ENCODE results near the gene ELOVL1.
"Not testable (repeated sequence)": the region's sequence is repeated elsewhere in the genome, so short reads cannot be mapped to it uniquely, and the experiment has no call there.

The ELOVL1 gene

GRCh38 chr1:43367904-43368645 is at the start of gene ELOVL1:
TSS of gene ELOVL1 (minus strand) at chr1:43368011. CDS start at chr1:43365609, 2,402 bp downstream.
- Histone ChIP-seq H3K27me3 (ENCODE audit: low read depth, low read length) (no peaks in the 10 kb centered on the region), H3K36me3 (ENCODE audit: control insufficient read depth in 1 of 2, insufficient read depth in 2 of 2, low read length in 2 of 2) (peaks cover 16 to 34% of the 10 kb centered on the region in 2 donors), H3K9me3 (ENCODE audit: control insufficient read depth in 1 of 2, low read length in 2 of 2) (no peaks in the 10 kb centered on the region), H3K27ac (ENCODE audit: low read length) (peak within 1 kb of the TSS; percentile 93), H3K4me3 (ENCODE audit: low read depth in 1 of 2, low read length in 2 of 2) (peak within 1 kb of the TSS; percentile 78 to 91), H3K4me1 (ENCODE audit: control insufficient read depth in 1 of 2, insufficient read depth in 2 of 2, low read length in 2 of 2) (peaks cover 16 to 26% of the 10 kb centered on the region in 2 donors)

- H3K27me3 ChIP-seq (ENCODE audit: low read depth, low read length) = no peaks in the 10 kb centered on the region
- H3K9me3 ChIP-seq (ENCODE audit: control insufficient read depth in 1 of 2, low read length in 2 of 2) = no peaks in the 10 kb centered on the region
- H3K27ac ChIP-seq (ENCODE audit: low read length) = no peak overlapping the region
- peaks cover 59 to 67% of the 10 kb centered on the region in 2 donors for H3K36me3 ChIP-seq (ENCODE audit: control insufficient read depth in 1 of 2, insufficient read depth in 2 of 2, low read length in 2 of 2)
- H3K4me3 ChIP-seq (ENCODE audit: low read depth in 1 of 2, low read length in 2 of 2) = no peak overlapping the region
- no peaks in the 10 kb centered on the region for H3K4me1 ChIP-seq (ENCODE audit: control insufficient read depth in 1 of 2, insufficient read depth in 2 of 2, low read length in 2 of 2)
Observed at GRCh38 chr1:43415901-43416300, 48.1 kb upstream of the ELOVL1 start.

- peaks cover 47 to 61% of the 10 kb centered on the region in 2 donors for H3K36me3 ChIP-seq (ENCODE audit: control insufficient read depth in 1 of 2, insufficient read depth in 2 of 2, low read length in 2 of 2)
- no peak overlapping the region for H3K27ac ChIP-seq (ENCODE audit: low read length)
- no peaks in the 10 kb centered on the region for H3K4me1 ChIP-seq (ENCODE audit: control insufficient read depth in 1 of 2, insufficient read depth in 2 of 2, low read length in 2 of 2)
- H3K9me3 ChIP-seq (ENCODE audit: control insufficient read depth in 1 of 2, low read length in 2 of 2) = no peaks in the 10 kb centered on the region
- H3K27me3 ChIP-seq (ENCODE audit: low read depth, low read length) = no peaks in the 10 kb centered on the region
- no peak overlapping the region for H3K4me3 ChIP-seq (ENCODE audit: low read depth in 1 of 2, low read length in 2 of 2)
Observed at GRCh38 chr1:43414634-43415223, 46.9 kb upstream of the ELOVL1 start.

- H3K9me3 ChIP-seq (ENCODE audit: control insufficient read depth in 1 of 2, low read length in 2 of 2); H3K4me3 ChIP-seq (ENCODE audit: low read depth in 1 of 2, low read length in 2 of 2): not testable (repeated sequence)
- peaks cover 38 to 61% of the 10 kb centered on the region in 2 donors for H3K36me3 ChIP-seq (ENCODE audit: control insufficient read depth in 1 of 2, insufficient read depth in 2 of 2, low read length in 2 of 2)
Observed at GRCh38 chr1:43413426-43413825, 45.6 kb upstream of the ELOVL1 start.

GRCh38 chr1:43410571-43410970 is 42.8 kb upstream of the ELOVL1 start:
- Histone ChIP-seq H3K36me3 (ENCODE audit: control insufficient read depth in 1 of 2, insufficient read depth in 2 of 2, low read length in 2 of 2) (peaks cover 25 to 58% of the 10 kb centered on the region in 2 donors), H3K9me3 (ENCODE audit: control insufficient read depth in 1 of 2, low read length in 2 of 2) (no peaks in the 10 kb centered on the region), H3K27me3 (ENCODE audit: low read depth, low read length) (no peaks in the 10 kb centered on the region), H3K4me1 (ENCODE audit: control insufficient read depth in 1 of 2, insufficient read depth in 2 of 2, low read length in 2 of 2) (no peaks in the 10 kb centered on the region), H3K27ac (ENCODE audit: low read length) (no peak overlapping the region), H3K4me3 (ENCODE audit: low read depth in 1 of 2, low read length in 2 of 2) (no peak overlapping the region)

More at GRCh38 chr1:43413426-43413825, 45.6 kb upstream of the ELOVL1 start:
- not testable (repeated sequence) for H3K27ac ChIP-seq (ENCODE audit: low read length); H3K4me1 ChIP-seq (ENCODE audit: control insufficient read depth in 1 of 2, insufficient read depth in 2 of 2, low read length in 2 of 2); H3K27me3 ChIP-seq (ENCODE audit: low read depth, low read length)

- Histone ChIP-seq H3K4me3 (ENCODE audit: low read depth in 1 of 2, low read length in 2 of 2) (no peak overlapping the region), H3K27ac (ENCODE audit: low read length) (no peak overlapping the region), H3K9me3 (ENCODE audit: control insufficient read depth in 1 of 2, low read length in 2 of 2) (no peaks in the 10 kb centered on the region), H3K4me1 (ENCODE audit: control insufficient read depth in 1 of 2, insufficient read depth in 2 of 2, low read length in 2 of 2) (no peaks in the 10 kb centered on the region), H3K36me3 (ENCODE audit: control insufficient read depth in 1 of 2, insufficient read depth in 2 of 2, low read length in 2 of 2) (peaks cover 40 to 73% of the 10 kb centered on the region in 2 donors), H3K27me3 (ENCODE audit: low read depth, low read length) (no peaks in the 10 kb centered on the region)
Observed at GRCh38 chr1:43405876-43406234, 38.0 kb upstream of the ELOVL1 start.

- Histone ChIP-seq H3K4me1 (ENCODE audit: control insufficient read depth in 1 of 2, insufficient read depth in 2 of 2, low read length in 2 of 2) (no peaks in the 10 kb centered on the region), H3K4me3 (ENCODE audit: low read depth in 1 of 2, low read length in 2 of 2) (no peak overlapping the region), H3K9me3 (ENCODE audit: control insufficient read depth in 1 of 2, low read length in 2 of 2) (no peaks in the 10 kb centered on the region), H3K27ac (ENCODE audit: low read length) (no peak overlapping the region), H3K27me3 (ENCODE audit: low read depth, low read length) (no peaks in the 10 kb centered on the region), H3K36me3 (ENCODE audit: control insufficient read depth in 1 of 2, insufficient read depth in 2 of 2, low read length in 2 of 2) (peaks cover 40 to 68% of the 10 kb centered on the region in 2 donors)
Observed at GRCh38 chr1:43405219-43405875, 37.5 kb upstream of the ELOVL1 start.

- no peaks in the 10 kb centered on the region for H3K9me3 ChIP-seq (ENCODE audit: control insufficient read depth in 1 of 2, low read length in 2 of 2)
- no peaks in the 10 kb centered on the region for H3K4me1 ChIP-seq (ENCODE audit: control insufficient read depth in 1 of 2, insufficient read depth in 2 of 2, low read length in 2 of 2)
- peaks cover 40 to 63% of the 10 kb centered on the region in 2 donors for H3K36me3 ChIP-seq (ENCODE audit: control insufficient read depth in 1 of 2, insufficient read depth in 2 of 2, low read length in 2 of 2)
- H3K27me3 ChIP-seq (ENCODE audit: low read depth, low read length) = no peaks in the 10 kb centered on the region
- no peak overlapping the region for H3K27ac ChIP-seq (ENCODE audit: low read length)
- no peak overlapping the region for H3K4me3 ChIP-seq (ENCODE audit: low read depth in 1 of 2, low read length in 2 of 2)
Observed at GRCh38 chr1:43404353-43404752, 36.5 kb upstream of the ELOVL1 start.

GRCh38 chr1:43402089-43402865 is 34.5 kb upstream of the ELOVL1 start:
- Histone ChIP-seq H3K9me3 (ENCODE audit: control insufficient read depth in 1 of 2, low read length in 2 of 2) (no peaks in the 10 kb centered on the region), H3K4me3 (ENCODE audit: low read depth in 1 of 2, low read length in 2 of 2) (no peak overlapping the region), H3K36me3 (ENCODE audit: control insufficient read depth in 1 of 2, insufficient read depth in 2 of 2, low read length in 2 of 2) (peaks cover 36 to 48% of the 10 kb centered on the region in 2 donors), H3K27me3 (ENCODE audit: low read depth, low read length) (no peaks in the 10 kb centered on the region), H3K4me1 (ENCODE audit: control insufficient read depth in 1 of 2, insufficient read depth in 2 of 2, low read length in 2 of 2) (no peaks in the 10 kb centered on the region), H3K27ac (ENCODE audit: low read length) (no peak overlapping the region)

GRCh38 chr1:43400441-43400840 is 32.6 kb upstream of the ELOVL1 start:
- not testable (repeated sequence) for H3K4me3 ChIP-seq (ENCODE audit: low read depth in 1 of 2, low read length in 2 of 2); H3K4me1 ChIP-seq (ENCODE audit: control insufficient read depth in 1 of 2, insufficient read depth in 2 of 2, low read length in 2 of 2); H3K9me3 ChIP-seq (ENCODE audit: control insufficient read depth in 1 of 2, low read length in 2 of 2); H3K27me3 ChIP-seq (ENCODE audit: low read depth, low read length); H3K27ac ChIP-seq (ENCODE audit: low read length)
- H3K36me3 ChIP-seq (ENCODE audit: control insufficient read depth in 1 of 2, insufficient read depth in 2 of 2, low read length in 2 of 2) = peaks cover 22 to 30% of the 10 kb centered on the region in 2 donors

GRCh38 chr1:43398227-43398626 is 30.4 kb upstream of the ELOVL1 start:
- H3K4me3 ChIP-seq (ENCODE audit: low read depth in 1 of 2, low read length in 2 of 2) = no peak overlapping the region
- H3K9me3 ChIP-seq (ENCODE audit: control insufficient read depth in 1 of 2, low read length in 2 of 2) = no peaks in the 10 kb centered on the region
- H3K36me3 ChIP-seq (ENCODE audit: control insufficient read depth in 1 of 2, insufficient read depth in 2 of 2, low read length in 2 of 2) = peaks cover 4 to 8% of the 10 kb centered on the region in 2 donors
- no peak overlapping the region for H3K27ac ChIP-seq (ENCODE audit: low read length)
- H3K4me1 ChIP-seq (ENCODE audit: control insufficient read depth in 1 of 2, insufficient read depth in 2 of 2, low read length in 2 of 2) = no peaks in the 10 kb centered on the region
- H3K27me3 ChIP-seq (ENCODE audit: low read depth, low read length) = no peaks in the 10 kb centered on the region

All from muscle layer of duodenum (tissue), 2 donors.